Activated effector memory CD4-positive, alpha-beta T cell treated with Interleukin-2 at 50 U/mL for 16 hours (primary cell): ENCODE results near the gene COL6A2.
"Not testable (repeated sequence)": the region's sequence is repeated elsewhere in the genome, so short reads cannot be mapped to it uniquely, and the experiment has no call there.

Experiments
- DNase-seq: peaks from one replicate; pipeline ENCODE4 v3.0.0-alpha.2; 2020

The COL6A2 gene

DNA sequence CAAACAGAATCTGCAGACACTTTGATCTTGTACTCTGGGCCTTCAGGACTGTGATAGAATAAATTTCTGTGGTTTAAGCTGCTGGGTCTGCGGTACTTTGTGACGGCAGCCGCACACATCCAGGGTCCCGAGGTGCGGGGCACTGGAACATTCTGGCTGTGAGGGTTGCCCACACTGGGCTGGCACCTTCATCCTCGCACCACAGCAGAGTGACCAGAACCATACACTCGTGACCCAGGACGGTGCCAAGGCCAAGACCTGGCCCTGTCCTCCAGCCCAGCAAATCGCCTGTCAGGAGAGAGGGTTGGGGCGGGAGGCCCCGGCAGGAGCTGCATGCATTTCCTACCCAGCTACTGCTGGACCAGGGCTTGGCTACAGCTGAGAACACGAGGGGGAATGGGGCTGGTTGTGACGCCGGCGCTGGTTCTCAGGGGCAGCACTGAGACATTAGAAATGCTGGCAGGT, 60.1 kb downstream of the COL6A2 start:
- DNase-seq: no peak

DNA sequence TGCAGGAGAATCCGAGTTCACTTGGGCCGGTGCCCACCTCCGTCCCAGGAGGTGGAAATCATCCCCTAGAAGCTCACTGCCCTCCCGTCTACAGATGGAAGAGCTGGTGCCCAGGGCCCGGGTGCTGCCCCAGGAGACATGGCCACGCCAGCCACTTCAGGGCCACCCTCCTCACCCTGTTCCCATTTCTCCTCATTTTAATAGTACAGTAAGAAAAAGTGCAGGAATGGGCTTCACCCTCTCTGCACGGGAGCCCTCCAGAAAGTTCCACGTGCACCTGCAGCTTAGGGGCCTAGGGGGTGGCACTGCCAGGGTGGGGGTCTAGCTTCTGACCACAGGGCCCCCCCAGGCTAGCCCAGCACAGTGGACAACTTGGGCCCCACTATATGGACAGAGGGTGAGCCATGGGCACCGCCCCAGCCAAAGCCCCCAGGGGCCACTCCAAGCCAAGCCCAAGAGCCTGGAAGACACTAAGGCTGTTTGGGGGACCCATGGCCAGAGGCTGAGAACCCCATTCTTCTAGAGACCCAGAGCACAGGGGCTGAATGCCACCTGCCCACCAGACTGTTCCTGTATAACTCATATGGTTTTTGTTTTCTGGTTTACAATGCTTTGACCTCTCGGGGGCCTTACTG, 60.9 kb downstream of the COL6A2 start:
- no peak for DNase-seq

DNA sequence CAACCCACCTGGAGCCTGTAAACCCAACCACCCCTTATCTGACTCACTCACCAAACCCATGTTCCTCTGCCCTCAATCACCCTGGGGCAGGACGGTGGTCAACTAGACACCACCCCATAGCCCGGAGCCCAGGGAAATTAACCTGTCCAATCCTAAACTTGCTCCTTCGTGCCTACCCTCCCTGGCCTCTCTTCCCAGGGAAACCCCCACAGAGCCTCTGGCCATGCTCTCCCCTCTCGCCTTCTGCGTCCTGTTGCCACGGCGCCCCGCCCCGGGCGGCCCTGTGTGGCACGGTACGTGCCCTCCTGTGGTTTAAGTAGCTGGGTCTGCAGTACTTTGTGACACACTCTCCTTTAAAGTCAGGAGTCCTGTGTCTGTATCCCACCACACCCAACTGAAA, 61.5 kb downstream of the COL6A2 start:
- DNase-seq: no peak

DNA sequence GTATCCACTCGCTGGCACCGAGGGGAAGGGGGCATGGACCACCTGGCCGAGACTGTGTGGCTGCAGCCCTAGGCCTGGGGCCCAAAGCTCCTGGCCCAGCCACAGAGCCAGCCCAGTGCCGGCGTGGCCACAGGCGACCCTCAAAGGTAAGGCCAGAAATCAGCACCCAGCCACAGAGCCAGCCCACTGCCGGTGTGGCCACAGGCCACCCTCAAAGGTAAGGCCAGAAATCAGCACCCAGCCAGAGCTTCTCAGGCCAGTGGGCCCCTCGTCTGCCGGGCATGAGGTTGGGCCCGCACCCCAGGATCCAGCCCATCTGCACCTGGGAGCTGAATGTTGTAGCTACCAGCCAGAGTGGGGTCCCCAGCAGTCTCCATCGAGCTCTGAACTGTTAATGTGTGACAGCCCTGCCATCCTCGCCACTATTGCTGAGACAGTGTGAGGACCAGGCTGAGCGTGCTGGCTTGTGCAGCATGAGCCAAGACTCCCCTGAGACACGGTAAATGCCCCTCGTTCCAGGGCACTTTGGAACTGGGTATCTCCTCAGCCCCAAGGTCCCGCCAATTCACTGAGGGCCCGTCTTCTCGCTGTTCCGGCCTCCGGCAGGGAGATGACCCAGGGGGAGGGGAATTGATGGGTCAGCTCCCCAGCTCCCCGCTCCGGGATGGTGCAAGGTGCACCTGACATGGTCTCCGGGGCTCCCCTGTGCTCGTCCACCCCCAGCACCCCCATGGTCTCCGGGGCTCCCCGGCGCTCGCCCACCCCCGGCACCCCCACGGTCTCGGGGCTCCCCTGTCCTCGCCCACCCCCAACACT, 62.1 kb downstream of the COL6A2 start:
- DNase-seq: no peak

DNA sequence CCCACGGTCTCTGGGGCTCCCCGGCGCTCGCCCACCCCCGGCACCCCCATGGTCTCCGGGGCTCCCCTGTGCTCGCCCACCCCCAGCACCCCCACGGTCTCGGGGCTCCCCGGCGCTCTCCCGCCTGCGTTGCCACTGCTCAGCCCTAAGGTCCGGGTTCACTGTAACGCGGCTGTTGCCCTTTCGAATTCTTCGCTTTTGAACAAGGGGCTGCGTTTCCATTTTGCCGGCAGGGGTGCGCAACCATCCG, 62.7 kb downstream of the COL6A2 start:
- DNase-seq: no peak

DNA sequence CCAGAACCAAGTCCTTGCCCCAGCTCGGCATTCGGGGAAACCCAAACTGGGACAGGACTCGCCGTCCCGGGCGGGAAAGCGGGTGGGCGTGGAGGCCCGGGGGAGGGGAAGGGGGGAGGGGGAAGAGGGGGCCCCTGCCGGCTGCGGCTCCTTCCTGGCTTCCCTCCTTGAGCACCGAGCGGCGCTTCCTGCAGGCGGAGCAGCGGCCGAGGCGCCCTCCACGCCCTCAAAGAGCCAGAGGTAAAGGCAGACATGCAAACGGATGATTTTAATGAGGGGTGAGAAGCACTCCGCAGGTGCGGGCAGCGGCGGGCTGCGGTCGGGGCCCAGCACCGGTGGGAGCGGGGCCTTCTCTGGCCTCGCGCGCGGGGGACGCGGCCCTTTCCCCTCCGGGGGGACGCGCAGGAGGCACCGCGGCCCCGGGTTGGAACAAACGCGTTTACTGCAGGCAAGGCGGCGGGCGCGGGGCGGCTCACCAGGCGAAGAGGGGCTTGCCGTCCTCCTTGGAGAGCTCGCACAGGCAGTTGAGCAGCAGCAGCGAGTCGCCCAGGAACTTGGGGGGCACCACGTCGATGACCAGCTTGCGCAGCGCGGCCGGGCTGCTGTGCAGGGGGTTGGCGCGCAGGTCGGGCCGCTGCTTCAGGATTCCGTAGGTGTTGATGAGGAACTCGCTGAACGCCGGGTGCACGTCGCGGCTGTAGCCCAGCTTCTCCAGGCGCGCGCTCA, 63.2 kb downstream of the COL6A2 start:
- no peak for DNase-seq

DNA sequence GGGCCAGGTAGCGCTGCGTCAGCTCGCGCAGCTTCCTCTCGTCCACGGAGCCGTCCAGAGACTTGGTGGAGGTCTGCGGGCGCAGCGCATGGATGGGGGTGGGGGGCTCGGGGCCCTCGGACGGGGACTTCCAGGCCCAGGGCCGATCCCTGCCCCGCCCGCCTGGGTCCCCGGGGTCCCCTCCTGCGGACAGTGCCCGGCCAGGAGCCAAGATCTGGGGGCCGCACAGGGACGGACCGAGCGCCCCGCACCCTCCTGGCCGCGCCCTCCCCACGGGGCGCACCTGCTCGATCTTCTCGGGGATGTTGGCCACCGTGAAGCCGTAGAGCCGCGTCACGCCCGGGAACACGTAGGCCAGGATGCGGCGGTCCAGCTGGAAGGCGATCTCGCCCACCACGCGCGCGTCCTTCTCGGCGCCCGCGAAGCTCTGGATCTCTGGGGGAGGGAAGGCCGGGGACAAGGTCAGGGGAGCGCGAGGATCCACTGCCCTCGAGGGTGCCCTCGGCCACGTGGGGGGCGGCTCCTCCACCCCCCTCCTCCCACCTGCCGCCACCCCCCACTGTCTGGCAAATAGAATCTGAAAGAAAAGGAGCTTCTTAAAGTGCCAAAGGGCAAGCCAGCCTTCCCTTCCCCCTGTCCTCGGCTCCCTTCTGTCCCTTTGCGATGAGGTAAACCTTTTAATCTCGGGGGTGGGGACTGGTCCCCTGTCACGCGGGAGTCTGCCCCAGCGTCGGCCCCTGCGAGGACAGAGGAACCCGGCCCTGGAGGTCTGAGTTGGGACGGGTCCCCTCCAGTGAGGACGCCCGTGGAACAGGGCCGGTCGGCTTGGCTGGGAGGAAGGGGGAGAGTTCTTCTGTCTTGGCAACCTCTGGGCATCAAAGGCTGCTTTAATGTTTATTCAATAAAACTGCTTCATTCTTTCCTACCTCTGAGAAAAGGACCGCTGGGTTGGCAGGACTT, 64.0 kb downstream of the COL6A2 start:
- no peak for DNase-seq

DNA sequence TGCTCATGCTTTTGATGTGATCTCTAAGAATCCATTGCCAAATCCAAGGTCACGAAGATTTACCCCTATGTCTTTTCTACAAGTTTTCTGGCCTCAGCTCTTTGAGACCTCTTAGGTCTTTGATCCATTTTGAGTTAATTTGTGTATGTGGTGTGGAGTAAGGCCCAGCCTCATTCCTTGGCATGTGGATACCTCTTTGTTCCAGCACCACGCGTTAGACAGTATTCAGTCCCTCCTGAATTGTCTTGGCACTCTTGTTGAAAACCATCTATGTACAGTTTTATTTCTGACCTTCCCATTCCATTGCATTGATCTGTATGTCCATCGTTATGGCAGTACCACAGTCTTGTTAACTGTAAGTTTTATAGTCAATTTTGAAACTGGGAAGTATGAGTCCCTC, 65.5 kb downstream of the COL6A2 start:
- DNase-seq: no peak

DNA sequence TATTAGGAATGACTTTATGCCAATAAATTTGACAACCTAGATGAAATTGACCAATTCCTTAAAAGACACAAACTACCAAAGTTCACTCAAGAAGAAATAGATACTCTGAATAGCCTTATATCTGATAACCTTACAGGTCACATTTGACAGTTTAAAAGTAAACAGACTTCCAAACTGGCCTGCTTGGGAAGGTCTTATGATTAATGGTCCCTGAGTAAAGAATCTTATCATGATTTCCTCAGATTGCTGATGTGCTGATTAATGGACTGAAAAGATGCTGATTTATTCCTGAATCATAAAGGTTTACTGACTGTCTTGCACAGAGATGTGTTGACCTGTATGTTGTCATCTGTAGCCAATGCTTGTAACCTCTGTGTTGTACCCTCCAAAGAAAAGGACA, 67.2 kb downstream of the COL6A2 start:
- no peak for DNase-seq

DNA sequence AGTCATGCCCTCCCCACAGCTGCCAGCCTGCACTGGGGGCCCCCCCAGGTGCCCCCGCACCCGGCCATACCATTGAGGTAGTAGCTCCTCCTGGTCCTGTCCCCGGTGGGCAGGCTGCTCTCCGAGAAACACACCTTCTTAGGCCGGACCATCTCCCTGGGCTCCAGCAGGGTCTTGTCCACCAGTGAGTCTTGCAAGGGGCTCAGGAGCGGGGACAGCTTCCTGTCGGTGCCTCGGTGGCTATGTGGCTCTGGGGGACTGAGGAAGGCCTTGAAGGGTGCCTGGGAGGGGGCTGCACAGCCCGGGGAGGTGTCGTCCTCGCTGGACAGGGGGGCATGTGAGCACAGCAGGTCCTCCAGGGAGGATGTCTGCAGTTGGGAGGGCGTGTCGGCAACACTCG, 70.3 kb downstream of the COL6A2 start:
- no peak for DNase-seq

DNA sequence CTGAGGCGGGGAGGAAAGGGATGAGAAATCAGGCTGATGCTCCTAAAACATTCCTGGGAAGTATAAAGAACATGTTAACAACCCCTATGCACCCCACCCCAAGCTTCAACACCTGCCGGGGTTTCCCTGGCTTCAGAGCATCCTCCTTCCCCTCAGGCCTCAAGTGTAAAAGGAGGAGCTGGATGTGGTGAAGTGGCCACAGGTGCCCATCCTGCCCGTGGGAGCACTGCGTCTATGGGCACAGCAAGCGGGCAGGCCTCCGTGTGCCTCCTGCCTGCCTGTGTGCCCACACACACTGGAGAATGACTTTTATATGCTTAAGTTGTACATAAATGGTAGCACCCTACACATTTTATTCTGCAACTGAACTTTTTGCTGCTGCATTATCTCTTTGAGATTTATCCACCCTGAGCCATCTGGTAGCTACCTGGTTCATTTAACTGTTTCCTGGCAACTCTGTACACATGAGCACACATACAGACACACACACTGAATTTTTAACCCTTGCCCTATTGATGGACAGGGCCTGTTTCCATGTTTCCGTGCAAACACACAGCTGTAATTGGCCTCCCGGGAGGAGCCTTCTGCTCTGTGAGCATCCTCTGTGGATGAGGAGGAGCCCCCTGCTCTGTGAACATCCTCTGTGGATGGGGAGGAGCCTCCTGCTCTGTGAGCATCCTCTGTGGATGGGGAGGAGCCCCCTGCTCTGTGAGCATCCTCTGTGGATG, 70.9 kb downstream of the COL6A2 start:
- DNase-seq: no peak

DNA sequence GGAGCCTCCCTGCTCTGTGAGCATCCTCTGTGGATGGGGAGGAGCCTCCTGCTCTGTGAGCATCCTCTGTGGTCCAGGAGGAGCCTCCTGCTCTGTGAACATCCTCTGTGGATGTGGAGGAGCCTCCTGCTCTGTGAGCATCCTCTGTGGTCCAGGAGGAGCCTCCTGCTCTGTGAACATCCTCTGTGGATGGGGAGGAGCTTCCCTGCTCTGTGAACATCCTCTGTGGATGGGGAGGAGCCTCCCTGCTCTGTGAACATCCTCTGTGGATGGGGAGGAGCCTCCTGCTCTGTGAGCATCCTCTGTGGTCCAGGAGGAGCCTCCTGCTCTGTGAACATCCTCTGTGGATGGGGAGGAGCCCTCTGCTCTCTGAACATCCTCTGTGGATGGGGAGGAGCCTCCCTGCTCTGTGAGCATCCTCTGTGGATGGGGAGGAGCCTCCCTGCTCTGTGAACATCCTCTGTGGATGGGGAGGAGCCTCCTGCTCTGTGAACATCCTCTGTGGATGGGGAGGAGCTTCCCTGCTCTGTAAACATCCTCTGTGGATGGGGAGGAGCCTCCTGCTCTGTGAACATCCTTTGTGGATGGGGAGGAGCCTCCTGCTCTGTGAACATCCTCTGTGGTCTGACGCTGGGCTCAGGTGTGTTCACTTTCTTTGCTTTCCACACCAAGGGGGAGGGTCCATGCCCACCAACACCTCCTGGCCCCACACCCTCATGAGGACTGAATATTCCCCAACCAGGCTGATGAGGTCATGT, 72.7 kb downstream of the COL6A2 start:
- DNase-seq: peak; percentile 28

DNA sequence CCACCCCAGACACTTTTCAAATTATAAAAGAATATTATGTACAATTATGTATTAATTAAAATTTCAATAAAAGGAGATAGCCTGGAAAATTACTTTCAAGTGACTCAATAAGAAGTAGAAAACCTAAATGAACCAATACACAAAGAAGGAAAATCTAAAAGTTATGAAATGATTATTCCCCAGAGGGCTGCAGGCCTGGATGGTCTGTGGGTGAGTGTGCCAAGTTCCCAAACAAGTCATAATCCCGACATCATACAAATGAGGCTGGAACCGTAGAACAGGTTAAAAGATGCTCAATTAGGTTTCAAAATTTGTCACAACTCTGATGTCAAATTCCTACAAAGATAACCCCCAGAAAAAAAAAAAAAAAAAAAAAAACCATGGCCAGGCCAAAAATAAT, 73.7 kb downstream of the COL6A2 start:
- DNase-seq: no peak

DNA sequence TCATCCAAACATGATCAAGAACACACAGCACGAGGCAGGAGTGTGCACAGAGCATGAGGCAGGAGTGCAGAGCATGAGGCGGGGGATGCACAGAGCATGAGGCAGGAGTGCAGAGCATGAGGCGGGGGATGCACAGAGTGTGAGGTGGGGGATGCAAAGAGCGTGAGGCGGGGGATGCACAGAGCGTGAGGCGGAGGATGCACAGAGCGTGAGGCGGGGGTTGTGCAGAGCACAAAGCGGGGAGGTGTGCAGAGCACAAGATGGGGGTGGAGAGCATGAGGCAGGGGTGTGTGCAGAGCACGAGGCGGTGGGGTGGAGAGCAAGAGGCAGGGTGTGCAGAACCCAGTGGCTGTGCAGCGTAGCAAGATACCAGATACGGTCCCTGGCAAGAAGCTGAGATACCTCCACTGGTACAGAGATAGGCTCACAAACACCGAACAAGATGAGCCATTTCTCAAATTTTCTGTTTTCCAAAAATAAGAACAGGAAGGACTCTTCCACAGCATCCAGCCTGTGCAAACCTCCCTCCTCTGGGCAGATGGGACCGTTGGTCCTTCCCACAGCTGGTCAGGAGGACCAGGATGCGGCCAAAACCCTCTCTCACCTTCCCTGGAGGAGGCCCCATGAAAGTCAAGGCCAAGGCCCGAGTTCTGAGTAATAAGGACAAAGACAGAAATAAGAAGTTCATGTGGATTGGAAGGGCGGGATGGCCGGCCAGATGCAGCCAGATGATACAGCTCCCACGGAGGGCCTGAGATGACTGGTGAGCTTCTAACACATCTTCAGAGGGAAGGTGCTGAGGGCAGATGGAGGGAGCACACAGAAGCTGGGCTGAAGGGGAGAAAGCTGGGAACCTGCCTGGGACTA, 74.3 kb downstream of the COL6A2 start:
- DNase-seq: no peak

DNA sequence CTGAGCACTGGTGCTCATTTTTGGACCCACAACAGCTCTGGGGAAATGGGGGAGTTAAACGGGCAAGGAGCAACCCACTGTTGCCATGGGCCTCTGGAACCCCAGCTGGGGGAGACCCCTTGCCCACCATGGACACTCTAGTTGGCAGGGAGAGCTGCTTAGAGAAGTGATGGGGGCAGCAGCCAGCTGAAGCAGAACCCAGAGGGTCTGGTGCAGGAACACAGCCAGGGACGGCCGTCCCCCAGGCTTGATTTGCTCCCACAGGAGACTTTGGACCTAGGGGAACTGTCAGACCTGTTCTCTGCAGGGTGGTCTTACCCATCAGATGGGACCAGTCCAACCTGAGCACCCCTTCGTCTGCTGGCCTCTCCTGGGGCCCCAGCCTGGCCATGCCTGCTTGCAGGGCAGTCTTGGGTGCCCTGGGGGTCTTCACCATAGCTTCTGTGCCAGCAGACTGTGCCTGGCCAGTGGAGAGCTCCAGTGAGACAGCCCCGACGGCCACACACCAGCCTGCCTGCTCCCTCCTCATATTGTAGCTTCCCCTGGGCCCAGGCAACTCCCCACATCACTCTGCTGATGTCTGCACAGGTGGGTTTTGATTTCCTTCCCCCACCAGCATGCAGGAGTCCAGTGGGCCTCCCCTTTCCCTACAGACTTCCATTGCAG, 75.1 kb downstream of the COL6A2 start:
- no peak for DNase-seq

DNA sequence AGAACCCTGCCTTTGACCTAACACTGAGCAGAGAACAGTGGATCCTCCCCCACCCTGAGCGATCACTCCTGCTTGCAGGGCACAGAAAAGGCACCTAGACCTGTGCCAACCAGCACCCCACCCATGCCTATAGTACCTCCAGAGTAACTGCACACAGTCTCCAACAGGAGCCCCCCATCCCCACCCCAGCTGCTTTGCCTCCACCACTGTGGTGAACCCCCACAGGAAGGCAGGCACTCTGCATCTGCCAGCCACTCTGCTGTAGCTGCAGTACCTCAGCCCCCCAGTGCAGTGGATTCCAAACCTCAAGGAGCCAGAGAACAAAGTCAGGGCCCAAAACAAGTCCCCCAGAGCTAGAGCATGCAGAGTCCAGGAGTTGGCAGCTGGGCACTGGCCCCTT, 75.7 kb downstream of the COL6A2 start:
- DNase-seq: no peak

DNA sequence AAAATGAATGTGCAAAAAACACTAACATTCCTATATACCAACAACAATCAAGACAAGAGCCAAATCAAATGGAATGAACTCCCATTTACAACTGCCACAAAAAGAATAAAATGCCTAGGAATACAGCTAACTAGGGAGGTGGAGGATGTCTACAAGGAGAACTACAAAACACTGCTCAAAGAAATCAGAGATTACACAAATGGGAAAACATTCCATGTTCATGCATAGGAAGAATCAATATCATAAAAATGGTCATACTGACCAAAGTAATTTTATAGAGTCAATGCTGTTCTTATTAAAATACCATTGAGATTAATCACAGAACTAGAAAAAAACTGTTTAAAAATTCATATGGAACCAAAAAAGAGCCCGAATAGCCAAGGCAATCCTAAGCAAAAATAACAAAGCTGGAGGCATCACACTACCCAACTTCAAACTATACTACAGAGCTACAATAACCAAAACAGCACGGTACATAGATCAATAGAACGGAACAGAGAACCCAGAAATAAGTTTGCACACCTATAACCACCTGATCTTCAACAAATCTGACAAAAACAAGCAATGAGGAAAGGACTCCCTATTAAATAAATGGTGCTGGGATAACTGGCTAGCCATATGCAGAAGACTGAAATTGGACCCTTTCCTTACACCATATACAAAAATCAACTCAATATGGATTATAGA, 78.7 kb downstream of the COL6A2 start:
- DNase-seq: not testable (repeated sequence)

DNA sequence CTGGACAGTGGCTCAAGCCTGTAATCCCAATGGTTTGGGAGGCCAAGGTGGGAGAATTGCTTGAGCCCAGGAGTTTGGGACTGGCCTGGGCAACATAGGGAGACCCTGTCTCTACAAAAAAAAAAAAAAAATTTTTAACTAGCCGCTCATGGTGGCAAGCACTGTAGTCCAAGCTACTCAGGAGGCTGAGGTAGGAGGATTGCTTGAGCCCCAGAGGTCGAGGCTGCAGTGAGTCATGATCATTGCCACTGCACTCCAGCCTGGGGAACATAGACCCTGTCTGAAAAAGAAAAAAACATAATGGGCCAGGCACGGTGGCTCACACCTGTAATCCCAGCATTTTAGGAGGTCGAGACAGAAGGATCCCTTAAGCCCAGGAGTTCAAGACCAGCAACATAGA, 81.0 kb downstream of the COL6A2 start:
- DNase-seq: no peak
